Heart right ventricle (tissue), 16 donors: ENCODE results near the gene NCKAP5. TPM values are rescaled to one million over a fixed set of nuclear protein-coding genes. Genes with fewer than 3 reads are reported as not detected.
A peak's percentile ranks its signal among the peaks of the same experiment; 100 is the strongest.

ENCODE experiments used
- ATAC-seq, 8 donors: fragments of 200-7000 bp; cut with Tn5 transposase; one replicate each; pipeline ENCODE4 v1.9.1; 2020; ENCODE audit warnings: mild to moderate bottlenecking in 8 of 8, moderate library complexity in 8 of 8, moderate number of reproducible peaks in 1 of 8
- DNase-seq, 2 donors: peaks; one replicate each; pipeline ENCODE4 v3.0.0-alpha.2; 2020
- H3K27ac ChIP-seq, 10 donors: fragments of 200-600 bp; sonication (generic) in 2 of 10; one replicate each; pipeline versions ENCODE4 v1.5.0 to v1.8.0; 2020 to 2022; ENCODE audit warnings: mild to moderate bottlenecking in 3 of 10
- H3K27me3 ChIP-seq, 7 donors: fragments of 200-600 bp; one replicate each; pipeline ENCODE4 v1.8.0; 2021 to 2022; ENCODE audit warnings: mild to moderate bottlenecking in 2 of 7
- H3K36me3 ChIP-seq, 9 donors: fragments of 200-600 bp; sonication (generic) in 1 of 9; one replicate each; pipeline versions ENCODE4 v1.5.0 to v1.8.0; 2020 to 2022; ENCODE audit warnings: mild to moderate bottlenecking in 2 of 9
- H3K4me1 ChIP-seq, 9 donors: fragments of 200-600 bp; sonication (generic) in 1 of 9; one replicate each; pipeline versions ENCODE4 v1.5.0 to v1.8.0; 2020 to 2022; ENCODE audit warnings: mild to moderate bottlenecking in 4 of 9
- H3K4me3 ChIP-seq, 10 donors: fragments of 200-600 bp; sonication (generic) in 2 of 10; one replicate each; pipeline versions ENCODE4 v1.5.0 to v1.8.0; 2020 to 2022; ENCODE audit warnings: mild to moderate bottlenecking in 7 of 10, moderate library complexity in 2 of 10
- H3K9me3 ChIP-seq, 11 donors: fragments of 200-600 bp in 10 of 11; sonication (generic) in 2 of 11; one replicate each; pipeline versions ENCODE4 v1.5.0 to v1.8.0; 2013 to 2022; ENCODE audit warnings: mild to moderate bottlenecking in 2 of 11, control low read depth in 1 of 11, moderate library complexity in 1 of 11
- WGBS, 2 donors: extraction: QIAGEN DNeasy Blood & Tissue Kit; methylation state at CpG; one replicate each; pipeline ENCODE4 v1.1.7; 2013; ENCODE audit warnings: inconsistent platforms in 1 of 2; 5-methylcytosine and 5-hydroxymethylcytosine counted together
- intact Hi-C, 10 donors: fragments of 100-400 bp; cut with DNase I; formaldehyde crosslinking; loops; one replicate each; pipeline versions ENCODE4 v1.11.1 to v1.14.2; 2022
- polyA plus RNA-seq, 2 donors: library from polyadenylated mRNA; stranded (reverse); fragments of 200-250 nt; gene quantifications; one replicate each; pipeline ENCODE4 v1.2.3, GENCODE V29; 2013
- total RNA-seq, 10 donors: library from RNA; stranded (reverse); fragmentation: NEBNext Ultra II Directional in 3 of 10; extraction: Animal tissue kit (Norgen Biotek cat#: 25700) in 3 of 10; gene quantifications; one replicate each; pipeline versions ENCODE4 v1.2.1 to v1.2.4, GENCODE V29; 2021 to 2023
- TF ChIP-seq, protein P1 (sequence below), 9 donors: fragments of 200-600 bp; sonication (generic) in 2 of 9; IDR thresholded peaks; one replicate each; pipeline versions ENCODE4 v1.5.0 to v1.8.0; 2021 to 2022; ENCODE audit warnings: antibody characterized with exemption in 9 of 9, mild to moderate bottlenecking in 5 of 9, moderate library complexity in 1 of 9
- donor health status: Arrhythmogenic right ventricular cardiomyopathy.
- donor health status: ischemic (EF 13 %, LVEDD 7.1; RV severe dilation, severe dysfunction).
- donor health status: healthy with polysubstance abuse.
- donor health status: DM: no; HTN: yes; CAD: no.
- donor health status: DM: no; HTN: no; CAD: no.
- donor health status: ischemic (EF 25% LVEDD 6.9; RV normal size, moderate dysfunction).
- donor health status: ischemic (EF 25% LVEDD 5.7; RV mildly dilated, moderate dysfunction).
- donor health status: healthy.
- donor health status: DM: yes; HTN: yes; CAD: no.
- donor health status: Ischemic cardiomyopathy.
- donor health status: ischemic (EF 35%, LVEDD 5.7; RV mildly dilated, moderate dysfunction).
- donor health status: nonischemic (EF 11% LVEDD 7.7; RV severe dilation, severe dysfunction).
- donor health status: DM: yes; HTN: yes; CAD: no.
- donor health status: PGD.
- donor health status: ischemic (EF 29% LVEDD 5.4; RV normal size, mild dysfunction).
- donor health status: nonischemic (EF 23%, LVEDD 6.1; RV moderate dilation, normal function).

NCKAP5 gene
- total and polyA plus RNA-seq, 12 donors = 0.57 to 11.7 (median 6.2) TPM

DNA sequence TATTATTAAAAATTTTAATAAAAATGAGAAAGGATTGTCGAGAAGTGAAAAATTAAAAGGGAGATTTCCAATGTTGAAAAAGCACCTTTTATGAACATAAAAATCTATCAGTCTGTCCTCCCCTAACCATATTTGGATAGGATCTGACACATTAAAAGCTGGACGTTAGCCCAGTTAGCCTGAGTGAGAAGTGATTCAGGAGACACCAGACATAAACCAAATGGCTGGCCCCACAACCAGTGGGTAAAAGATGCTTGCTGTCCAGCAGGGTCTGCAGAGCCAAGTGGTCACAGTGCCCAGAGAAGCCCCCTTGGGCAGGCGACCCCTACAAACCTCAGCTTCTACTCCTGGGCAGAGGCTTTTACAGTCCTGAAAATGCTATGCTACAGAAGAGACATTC is 644.5 kb downstream of the NCKAP5 start:
- TF ChIP-seq, protein P1, sequence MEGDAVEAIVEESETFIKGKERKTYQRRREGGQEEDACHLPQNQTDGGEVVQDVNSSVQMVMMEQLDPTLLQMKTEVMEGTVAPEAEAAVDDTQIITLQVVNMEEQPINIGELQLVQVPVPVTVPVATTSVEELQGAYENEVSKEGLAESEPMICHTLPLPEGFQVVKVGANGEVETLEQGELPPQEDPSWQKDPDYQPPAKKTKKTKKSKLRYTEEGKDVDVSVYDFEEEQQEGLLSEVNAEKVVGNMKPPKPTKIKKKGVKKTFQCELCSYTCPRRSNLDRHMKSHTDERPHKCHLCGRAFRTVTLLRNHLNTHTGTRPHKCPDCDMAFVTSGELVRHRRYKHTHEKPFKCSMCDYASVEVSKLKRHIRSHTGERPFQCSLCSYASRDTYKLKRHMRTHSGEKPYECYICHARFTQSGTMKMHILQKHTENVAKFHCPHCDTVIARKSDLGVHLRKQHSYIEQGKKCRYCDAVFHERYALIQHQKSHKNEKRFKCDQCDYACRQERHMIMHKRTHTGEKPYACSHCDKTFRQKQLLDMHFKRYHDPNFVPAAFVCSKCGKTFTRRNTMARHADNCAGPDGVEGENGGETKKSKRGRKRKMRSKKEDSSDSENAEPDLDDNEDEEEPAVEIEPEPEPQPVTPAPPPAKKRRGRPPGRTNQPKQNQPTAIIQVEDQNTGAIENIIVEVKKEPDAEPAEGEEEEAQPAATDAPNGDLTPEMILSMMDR (IDR thresholded peaks at IDR 0.05) = no peak
- H3K27me3 ChIP-seq = no peaks in the 10 kb centered on the region
- WGBS, 2 donors = 50 to 52% methylated on average over 3 of the region's 3 CpGs
- DNase-seq (peak in 1 of 2 donors; percentile 32), ATAC-seq (peak in 1 of 8 donors; percentile 64)
- H3K27ac ChIP-seq = no peak overlapping the region
- intact Hi-C loops = no loop called here
- no peaks in the 10 kb centered on the region for H3K36me3 ChIP-seq
- no peak overlapping the region for H3K4me3 ChIP-seq
- H3K4me1 ChIP-seq = peaks cover 0 to 7% (median 0%) of the 10 kb centered on the region in 9 donors
- no peaks in the 10 kb centered on the region for H3K9me3 ChIP-seq

DNA sequence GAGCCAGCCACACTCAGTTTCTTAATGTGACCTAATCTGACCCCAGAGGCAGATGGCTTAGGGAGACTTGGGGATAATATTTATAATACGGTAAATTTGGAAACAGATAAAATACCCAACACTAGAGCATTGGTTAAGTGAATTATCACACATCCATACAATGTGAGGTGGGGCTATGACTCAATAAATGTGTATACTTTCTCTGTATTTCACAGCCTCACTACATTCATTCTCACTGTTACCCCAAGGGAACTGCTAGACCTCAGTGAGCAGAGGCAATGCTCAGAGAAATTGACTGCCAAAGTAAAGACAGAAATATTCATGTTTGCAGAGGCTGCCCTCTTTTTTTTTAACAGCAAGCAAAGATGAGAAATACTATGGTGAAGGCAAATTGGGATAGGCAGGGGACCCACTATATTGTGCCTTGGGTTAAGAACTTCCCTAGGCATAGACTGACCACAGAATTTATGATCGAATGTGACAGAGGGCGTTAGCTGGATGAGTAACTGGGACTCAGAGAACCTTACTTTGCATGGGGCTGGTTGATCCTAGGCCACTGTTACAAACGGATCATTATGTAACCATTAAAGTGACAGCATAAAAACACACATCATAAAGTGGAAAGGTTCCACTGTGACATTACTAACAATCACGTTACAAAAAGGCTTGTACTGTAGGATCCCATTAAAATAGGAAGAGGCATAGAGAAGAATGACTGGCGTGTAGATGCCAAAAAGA is 652.3 kb downstream of the NCKAP5 start:
- intact Hi-C loops = no loop called here
- H3K4me1 ChIP-seq = peaks cover 0 to 16% (median 6%) of the 10 kb centered on the region in 9 donors
- H3K27ac ChIP-seq = no peak overlapping the region
- no peaks in the 10 kb centered on the region for H3K36me3 ChIP-seq
- TF ChIP-seq, protein P1 (IDR thresholded peaks at IDR 0.05) = no peak
- WGBS, 2 donors = 65 to 67% methylated on average over 6 of the region's 6 CpGs
- H3K27me3 ChIP-seq = no peaks in the 10 kb centered on the region
- DNase-seq (no peak), ATAC-seq (peak in 3 of 8 donors; percentile 27 to 33 (median 30))
- H3K9me3 ChIP-seq = peaks cover 0 to under 1% (median 0%) of the 10 kb centered on the region in 11 donors
- no peak overlapping the region for H3K4me3 ChIP-seq

DNA sequence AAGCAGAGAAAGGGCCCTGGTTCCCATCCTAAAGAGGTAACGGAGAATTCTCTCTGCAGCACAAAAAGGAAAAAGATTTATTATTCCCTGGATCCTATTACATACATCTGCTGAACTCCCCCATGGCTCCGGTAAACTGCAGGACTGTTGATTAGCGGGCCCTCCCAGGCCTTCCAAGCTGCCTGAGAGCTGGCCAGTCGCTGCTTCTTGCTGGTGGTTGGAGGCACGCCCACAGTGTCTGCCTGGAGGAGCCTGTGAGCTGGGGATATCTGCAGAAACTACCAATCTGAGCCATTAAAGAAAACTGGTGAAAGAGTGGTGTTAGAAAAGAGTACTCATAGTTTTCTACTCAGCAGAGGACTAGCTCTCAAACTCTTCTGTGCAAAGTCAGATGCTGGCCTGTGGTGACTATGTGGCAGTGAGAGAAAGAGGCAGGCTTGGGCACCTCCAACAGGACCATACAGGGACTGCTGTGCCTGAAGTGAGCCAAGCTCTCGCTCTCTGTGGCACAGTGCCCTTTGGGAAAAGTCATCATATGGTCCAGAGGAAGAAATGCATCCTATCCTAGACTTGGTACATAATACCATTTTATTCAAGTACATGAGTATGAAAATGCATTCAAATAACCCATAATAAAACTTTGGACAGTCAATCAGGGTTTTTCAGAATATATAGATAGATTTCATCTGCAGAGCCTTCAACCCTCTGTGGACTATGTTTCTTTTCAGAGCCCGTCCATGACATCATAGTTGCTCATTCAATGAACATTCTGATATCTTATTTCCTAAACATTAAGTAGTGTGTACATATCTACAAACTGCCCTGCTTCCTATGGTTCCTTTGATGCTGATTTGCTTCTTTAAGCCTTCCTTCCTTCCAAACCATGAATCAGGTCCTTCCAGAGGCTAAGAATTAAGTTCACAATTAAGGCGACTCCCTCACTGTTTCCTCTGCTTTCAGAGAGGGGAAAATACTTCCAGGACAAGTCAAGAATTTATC is 656.2 kb downstream of the NCKAP5 start:
- Histone ChIP-seq H3K4me1 (peaks cover 0 to 16% (median 6%) of the 10 kb centered on the region in 9 donors), H3K27ac (no peak overlapping the region), H3K27me3 (no peaks in the 10 kb centered on the region), H3K9me3 (peaks cover 0 to 8% (median 0%) of the 10 kb centered on the region in 11 donors), H3K36me3 (no peaks in the 10 kb centered on the region), H3K4me3 (no peak overlapping the region)
- 59 to 76% methylated on average over 8 of the region's 8 CpGs for WGBS, 2 donors
- ATAC-seq (peak in 1 of 8 donors; percentile 44), DNase-seq (peak in 1 of 2 donors; percentile 6)
- intact Hi-C loops = no loop called here
- TF ChIP-seq, protein P1 (IDR thresholded peaks at IDR 0.05) = peak in 1 of 9 donors; percentile 8

DNA sequence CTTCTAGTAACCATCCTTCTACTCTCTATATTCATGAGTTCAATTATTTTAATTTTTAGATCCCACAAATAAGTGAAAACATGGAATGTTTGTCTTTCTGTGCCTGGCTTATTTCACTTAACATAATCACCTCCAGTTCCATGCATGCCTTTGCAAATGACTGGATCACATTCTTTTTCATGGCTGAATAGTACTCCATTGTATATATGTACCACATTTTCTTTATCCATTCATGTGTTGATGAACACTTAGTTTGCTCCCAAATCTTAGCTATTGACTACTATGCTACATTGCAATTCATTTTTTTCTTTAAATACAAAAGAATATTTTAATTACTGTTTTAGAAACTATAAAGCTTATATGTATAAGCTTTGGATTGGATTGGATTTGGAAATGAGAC is 657.8 kb downstream of the NCKAP5 start:
- peaks cover 0 to 9% (median under 1%) of the 10 kb centered on the region in 9 donors for H3K4me1 ChIP-seq
- intact Hi-C loops = no loop called here
- H3K4me3 ChIP-seq = no peak overlapping the region
- peaks cover 0 to 8% (median 0%) of the 10 kb centered on the region in 11 donors for H3K9me3 ChIP-seq
- TF ChIP-seq, protein P1 (IDR thresholded peaks at IDR 0.05) = no peak
- no peak for DNase-seq
- ATAC-seq = no peak
- H3K36me3 ChIP-seq = no peaks in the 10 kb centered on the region
- H3K27me3 ChIP-seq = no peaks in the 10 kb centered on the region
- no peak overlapping the region for H3K27ac ChIP-seq
